ENCODE results near the gene TTC16. TPM values are rescaled to one million over a fixed set of nuclear protein-coding genes. Genes with fewer than 3 reads are reported as not detected.

TTC16 gene
- total and polyA plus RNA-seq, 9 donors = 0.02 to 0.08 (median 0.07) TPM; not detected in 4

DNA sequence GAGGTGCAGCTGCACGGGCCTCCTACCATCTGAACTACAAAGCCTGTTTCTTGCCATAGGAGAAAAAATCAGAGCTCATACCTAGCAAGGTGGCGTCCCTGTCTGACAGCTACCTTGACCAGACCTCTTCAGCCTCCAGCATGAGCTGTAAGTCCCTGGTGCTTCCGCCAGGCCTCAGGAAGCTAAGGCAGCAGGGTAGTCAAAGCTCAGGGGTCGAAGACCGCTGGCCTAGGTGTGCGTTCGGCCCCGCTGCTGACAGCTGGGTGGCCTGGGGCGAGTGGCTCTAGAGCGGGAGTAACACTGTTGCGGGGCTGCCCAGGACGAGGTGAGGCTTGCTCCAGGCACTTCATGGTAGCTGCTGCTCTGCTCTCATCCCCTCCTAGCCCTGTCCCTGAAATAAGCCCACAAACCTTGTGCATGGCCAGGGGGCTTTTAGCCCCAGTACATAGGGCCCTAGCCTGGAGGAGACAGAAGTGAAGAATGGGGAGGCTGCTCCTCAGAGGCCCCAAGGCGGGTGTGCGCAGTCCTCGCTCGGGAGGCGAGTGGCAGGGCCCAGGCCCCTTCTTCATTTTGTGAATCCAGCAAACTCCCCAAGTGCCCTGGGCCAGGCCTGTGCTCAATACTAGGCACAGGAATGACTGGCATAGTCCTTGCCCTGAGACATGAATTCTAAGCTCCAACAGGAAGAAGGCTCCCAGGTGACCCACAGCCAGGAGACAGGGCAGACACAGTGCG is 13.8 kb downstream of the TTC16 start:
- no peak for DNase-seq
- no peaks in the 10 kb centered on the region for H3K9me3 ChIP-seq (replicated peaks; ENCODE audit: control insufficient read depth, low read depth, low read length)
- H3K4me3 ChIP-seq (ENCODE audit: low read length) = no peak overlapping the region
- H3K27me3 ChIP-seq (ENCODE audit: control insufficient read depth, insufficient read depth, low read length) = no peaks in the 10 kb centered on the region
- H3K36me3 ChIP-seq (ENCODE audit: control insufficient read depth, insufficient read depth, low read length) = peaks cover 31% of the 10 kb centered on the region
- no peak overlapping the region for H3K27ac ChIP-seq (ENCODE audit: low read length)
- 80% methylated on average over 14 of the region's 18 CpGs for WGBS (ENCODE audit: insufficient coverage)
- H3K4me1 ChIP-seq (ENCODE audit: control insufficient read depth, insufficient read depth, low read length) = peaks cover 9% of the 10 kb centered on the region

DNA sequence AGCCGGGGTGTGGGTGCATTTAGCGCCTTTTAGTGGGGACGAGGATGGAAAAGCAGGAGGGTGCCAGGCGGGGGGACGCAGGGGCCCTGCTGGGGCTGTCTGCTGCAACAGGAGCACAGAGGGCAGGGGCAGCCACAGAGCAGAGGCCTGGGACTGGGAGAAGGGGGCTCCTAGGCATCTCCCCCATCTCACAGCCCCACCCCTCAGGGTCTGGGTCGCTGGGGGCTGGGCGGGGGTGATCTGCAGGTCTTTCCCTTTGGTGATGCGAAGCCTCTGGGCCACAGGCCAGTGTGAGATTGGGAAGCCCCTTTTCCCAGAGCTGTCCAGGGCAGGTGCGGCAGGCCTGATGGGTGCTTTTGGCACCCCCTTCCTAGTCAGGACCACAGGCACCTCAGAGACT is 14.4 kb downstream of the TTC16 start:
- 70% methylated on average over 4 of the region's 9 CpGs for WGBS (ENCODE audit: insufficient coverage)
- Histone ChIP-seq H3K9me3 (replicated peaks; ENCODE audit: control insufficient read depth, low read depth, low read length) (no peaks in the 10 kb centered on the region), H3K4me3 (ENCODE audit: low read length) (no peak overlapping the region), H3K4me1 (ENCODE audit: control insufficient read depth, insufficient read depth, low read length) (peaks cover 8% of the 10 kb centered on the region), H3K27ac (ENCODE audit: low read length) (no peak overlapping the region), H3K36me3 (ENCODE audit: control insufficient read depth, insufficient read depth, low read length) (peaks cover 31% of the 10 kb centered on the region), H3K27me3 (ENCODE audit: control insufficient read depth, insufficient read depth, low read length) (no peaks in the 10 kb centered on the region)
- DNase-seq = no peak

DNA sequence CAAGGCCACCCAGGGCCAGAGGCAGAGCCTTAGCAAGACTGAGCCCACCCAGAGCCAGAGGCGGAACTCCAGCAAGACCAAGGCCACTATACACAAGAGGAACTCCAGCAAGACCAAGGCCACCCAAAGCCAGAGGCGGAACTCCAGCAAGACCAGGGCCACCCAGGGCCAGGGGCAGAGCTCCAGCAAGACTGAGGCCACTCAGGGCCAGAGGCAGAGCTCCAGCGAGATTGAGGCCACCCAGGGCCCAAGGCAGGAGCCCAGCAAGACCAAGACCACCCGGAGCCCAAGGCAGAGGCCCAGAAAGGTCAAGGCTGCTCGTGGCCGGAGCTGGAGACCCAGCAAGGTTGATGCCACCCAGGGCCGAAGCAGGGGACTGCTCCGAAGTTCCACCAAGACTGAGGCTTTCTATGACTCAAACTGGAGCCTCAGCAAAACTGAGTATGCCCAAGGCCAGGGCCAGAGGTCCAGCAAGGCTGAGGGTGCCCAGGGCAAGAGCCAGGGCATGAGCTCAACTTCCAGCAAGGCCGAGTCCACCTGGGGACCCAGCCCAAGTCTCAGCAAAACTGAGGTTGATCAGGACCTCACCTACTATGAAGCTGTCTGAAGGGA is 15.0 kb downstream of the TTC16 start:
- DNase-seq = no peak
- WGBS (ENCODE audit: insufficient coverage) = 83% methylated on average over 9 of the region's 9 CpGs
- Histone ChIP-seq H3K9me3 (replicated peaks; ENCODE audit: control insufficient read depth, low read depth, low read length) (no peaks in the 10 kb centered on the region), H3K4me1 (ENCODE audit: control insufficient read depth, insufficient read depth, low read length) (peaks cover 14% of the 10 kb centered on the region), H3K27ac (ENCODE audit: low read length) (no peak overlapping the region), H3K27me3 (ENCODE audit: control insufficient read depth, insufficient read depth, low read length) (no peaks in the 10 kb centered on the region), H3K4me3 (ENCODE audit: low read length) (no peak overlapping the region), H3K36me3 (ENCODE audit: control insufficient read depth, insufficient read depth, low read length) (peaks cover 31% of the 10 kb centered on the region)

DNA sequence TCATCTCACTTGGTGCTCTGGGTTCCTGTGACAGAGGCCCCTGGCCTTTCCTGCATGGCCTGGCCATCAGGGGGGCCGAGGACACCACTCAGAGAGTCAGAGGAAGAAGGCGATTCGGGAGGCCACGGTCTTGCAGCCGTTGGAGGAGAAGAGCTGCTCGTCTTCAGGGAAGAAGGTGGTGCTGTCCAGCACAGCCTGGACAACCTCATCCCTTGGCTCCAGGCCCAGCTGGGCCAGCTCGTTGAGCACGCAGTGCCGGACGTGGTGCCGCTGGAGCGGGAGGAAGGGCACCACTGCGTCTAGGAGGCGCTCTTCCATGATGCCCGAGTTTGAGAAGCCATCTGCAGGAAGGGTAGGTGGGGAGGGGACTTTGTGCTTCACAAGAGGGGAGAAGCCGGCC is 16.1 kb downstream of the TTC16 start:
- WGBS (ENCODE audit: insufficient coverage) = 70% methylated on average over 16 of the region's 16 CpGs
- no peaks in the 10 kb centered on the region for H3K9me3 ChIP-seq (replicated peaks; ENCODE audit: control insufficient read depth, low read depth, low read length)
- H3K4me3 ChIP-seq (ENCODE audit: low read length) = no peak overlapping the region
- H3K27me3 ChIP-seq (ENCODE audit: control insufficient read depth, insufficient read depth, low read length) = no peaks in the 10 kb centered on the region
- peaks cover 14% of the 10 kb centered on the region for H3K4me1 ChIP-seq (ENCODE audit: control insufficient read depth, insufficient read depth, low read length)
- no peak for DNase-seq
- no peak overlapping the region for H3K27ac ChIP-seq (ENCODE audit: low read length)
- H3K36me3 ChIP-seq (ENCODE audit: control insufficient read depth, insufficient read depth, low read length) = peaks cover 31% of the 10 kb centered on the region

DNA sequence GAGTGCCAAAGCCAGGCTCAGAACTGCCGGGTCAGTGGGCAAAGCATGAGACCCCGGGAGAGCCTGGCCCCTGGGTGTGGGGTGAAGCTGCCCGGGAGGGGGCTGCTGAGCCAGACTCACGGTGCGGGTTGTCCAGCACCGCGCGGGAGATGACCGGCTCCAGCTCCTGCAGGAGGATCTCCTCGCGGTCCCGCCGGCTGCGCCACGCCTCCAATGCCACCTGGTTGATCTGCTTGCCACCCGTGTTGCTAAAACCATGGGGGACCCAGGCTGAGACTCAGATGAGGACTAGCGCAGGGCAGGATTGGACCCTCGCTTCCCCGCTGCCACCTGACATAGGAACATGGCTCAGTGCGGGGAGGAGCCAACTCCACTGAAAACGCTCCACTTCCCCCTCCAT is 16.6 kb downstream of the TTC16 start:
- WGBS (ENCODE audit: insufficient coverage) = 88% methylated on average over 21 of the region's 21 CpGs
- no peaks in the 10 kb centered on the region for H3K27me3 ChIP-seq (ENCODE audit: control insufficient read depth, insufficient read depth, low read length)
- H3K36me3 ChIP-seq (ENCODE audit: control insufficient read depth, insufficient read depth, low read length) = peaks cover 31% of the 10 kb centered on the region

DNA sequence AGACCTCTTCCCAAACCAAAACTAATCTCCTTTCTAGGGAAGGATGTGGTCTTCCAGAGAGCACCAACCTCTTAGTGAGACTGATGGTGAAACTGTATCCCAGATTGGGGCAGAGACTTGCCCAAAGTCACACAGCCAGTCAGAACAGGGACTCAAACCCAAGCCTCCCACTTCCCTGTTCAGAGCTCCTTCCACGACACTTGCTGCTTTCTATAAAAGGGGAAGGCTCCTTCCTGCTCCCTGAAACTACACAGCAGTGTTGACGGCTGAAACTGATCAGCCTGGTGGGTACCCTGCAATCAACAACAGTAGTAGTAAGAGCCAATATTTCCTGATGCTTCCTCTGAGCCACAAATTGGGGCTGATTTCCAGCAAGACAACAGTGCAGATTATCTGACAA is 17.7 kb downstream of the TTC16 start:
- H3K4me1 ChIP-seq (ENCODE audit: control insufficient read depth, insufficient read depth, low read length) = peaks cover 14% of the 10 kb centered on the region
- H3K27ac ChIP-seq (ENCODE audit: low read length) = no peak overlapping the region
- WGBS (ENCODE audit: insufficient coverage) = 100% methylated on average over 1 of the region's 2 CpGs
- no peak overlapping the region for H3K4me3 ChIP-seq (ENCODE audit: low read length)
- H3K36me3 ChIP-seq (ENCODE audit: control insufficient read depth, insufficient read depth, low read length) = peaks cover 34% of the 10 kb centered on the region
- no peak for DNase-seq
- no peaks in the 10 kb centered on the region for H3K9me3 ChIP-seq (replicated peaks; ENCODE audit: control insufficient read depth, low read depth, low read length)
- H3K27me3 ChIP-seq (ENCODE audit: control insufficient read depth, insufficient read depth, low read length) = no peaks in the 10 kb centered on the region

More for the DNA sequence above, 16.6 kb downstream of the TTC16 start:
- Histone ChIP-seq H3K9me3 (replicated peaks; ENCODE audit: control insufficient read depth, low read depth, low read length) (no peaks in the 10 kb centered on the region), H3K4me3 (ENCODE audit: low read length) (no peak overlapping the region), H3K4me1 (ENCODE audit: control insufficient read depth, insufficient read depth, low read length) (peaks cover 14% of the 10 kb centered on the region), H3K27ac (ENCODE audit: low read length) (no peak overlapping the region)
- no peak for DNase-seq

DNA sequence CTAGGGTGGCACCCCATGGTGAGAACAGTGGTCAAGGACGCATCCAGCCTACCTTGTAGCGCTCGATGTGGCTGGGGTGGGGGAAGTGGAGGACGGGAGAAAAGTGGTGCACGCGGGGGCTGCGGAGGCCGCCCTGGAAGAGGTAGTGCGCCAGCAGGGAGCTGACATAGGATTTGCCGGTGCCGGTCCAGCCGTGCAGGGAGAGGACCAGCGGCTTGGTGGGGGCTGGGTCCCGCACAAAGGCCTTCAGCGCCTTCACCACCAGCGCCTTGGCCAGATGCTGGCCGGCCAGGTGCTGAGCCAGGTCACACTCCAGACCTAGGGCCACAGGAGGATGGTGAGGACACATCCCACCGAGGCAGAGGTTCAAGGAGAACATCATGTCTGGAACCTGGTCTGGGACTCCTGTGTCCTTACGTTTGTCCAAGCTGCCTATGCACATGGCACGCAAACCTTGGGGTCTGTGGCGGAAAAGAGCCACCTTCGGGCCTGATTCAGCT is 18.4 kb downstream of the TTC16 start:
- Histone ChIP-seq H3K4me3 (ENCODE audit: low read length) (peak overlapping the region; percentile 71), H3K27me3 (ENCODE audit: control insufficient read depth, insufficient read depth, low read length) (no peaks in the 10 kb centered on the region), H3K36me3 (ENCODE audit: control insufficient read depth, insufficient read depth, low read length) (peaks cover 37% of the 10 kb centered on the region), H3K27ac (ENCODE audit: low read length) (peak overlapping the region; percentile 93), H3K4me1 (ENCODE audit: control insufficient read depth, insufficient read depth, low read length) (peaks cover 14% of the 10 kb centered on the region), H3K9me3 (replicated peaks; ENCODE audit: control insufficient read depth, low read depth, low read length) (no peaks in the 10 kb centered on the region)
- WGBS (ENCODE audit: insufficient coverage) = 34% methylated on average over 22 of the region's 22 CpGs
- DNase-seq = no peak

DNA sequence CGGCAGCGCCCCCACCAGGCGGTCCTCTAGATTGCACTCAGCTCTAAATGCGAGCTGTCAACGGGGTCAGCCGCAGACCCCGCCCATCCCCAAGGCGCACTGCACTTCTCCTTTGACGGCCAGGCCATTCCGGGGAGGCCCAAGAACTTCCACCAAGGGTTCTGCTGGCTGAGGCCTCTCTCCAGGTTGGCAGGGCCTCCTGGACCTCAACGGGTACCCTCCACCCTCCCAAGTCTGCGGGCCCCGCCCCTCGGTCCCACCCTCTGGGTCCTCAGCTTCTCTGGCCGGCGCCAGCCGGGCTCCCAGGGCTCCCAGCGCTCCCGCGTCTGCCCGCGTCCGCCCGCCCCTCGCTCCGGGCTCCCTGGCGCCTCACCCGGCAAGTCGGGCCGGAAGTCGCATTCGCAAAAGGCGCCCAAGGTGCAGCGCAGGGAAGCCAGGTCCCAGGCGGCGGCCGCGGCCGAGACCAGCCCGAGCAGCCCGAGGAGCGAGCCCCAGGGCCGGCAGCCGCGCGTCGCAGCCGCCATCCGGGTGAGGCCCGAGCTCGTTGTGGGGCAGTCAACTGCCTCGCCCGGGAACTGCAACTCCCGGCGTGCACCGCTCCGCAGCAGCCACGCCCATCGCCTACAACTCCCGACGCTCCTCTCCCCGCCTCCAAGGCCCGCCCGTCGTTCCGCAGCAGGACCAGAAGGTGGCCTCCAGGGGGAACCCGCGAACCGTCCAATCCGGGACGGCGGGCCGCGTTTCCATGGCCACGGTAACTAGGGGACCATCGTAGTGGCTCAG is 19.1 kb downstream of the TTC16 start, which contains the start of gene TOR2A:
TOR2A (minus strand) TSS at position 548 of the 783 bp plus-strand sequence; CDS start at position 524, 24 bp downstream.
- Histone ChIP-seq H3K27me3 (ENCODE audit: control insufficient read depth, insufficient read depth, low read length) (no peaks in the 10 kb centered on the region), H3K27ac (ENCODE audit: low read length) (peak within 1 kb of the TSS; percentile 94), H3K4me3 (ENCODE audit: low read length) (peak within 1 kb of the TSS; percentile 71), H3K36me3 (ENCODE audit: control insufficient read depth, insufficient read depth, low read length) (peaks cover 41% of the 10 kb centered on the region), H3K9me3 (replicated peaks; ENCODE audit: control insufficient read depth, low read depth, low read length) (no peaks in the 10 kb centered on the region), H3K4me1 (ENCODE audit: control insufficient read depth, insufficient read depth, low read length) (peaks cover 14% of the 10 kb centered on the region)
- DNase-seq = peak; percentile 99
- under 1% methylated on average over 76 of the region's 76 CpGs for WGBS (ENCODE audit: insufficient coverage)

GRCh38 chr9:127735530-127736185 is 19.8 kb downstream of the TTC16 start:
- peak overlapping the region; percentile 94 for H3K27ac ChIP-seq (ENCODE audit: low read length)
- H3K4me1 ChIP-seq (ENCODE audit: control insufficient read depth, insufficient read depth, low read length) = peaks cover 14% of the 10 kb centered on the region
- WGBS (ENCODE audit: insufficient coverage) = 38% methylated on average over 10 of the region's 15 CpGs
- no peak overlapping the region for H3K4me3 ChIP-seq (ENCODE audit: low read length)
- no peak for DNase-seq
- H3K36me3 ChIP-seq (ENCODE audit: control insufficient read depth, insufficient read depth, low read length) = peaks cover 42% of the 10 kb centered on the region
- no peaks in the 10 kb centered on the region for H3K27me3 ChIP-seq (ENCODE audit: control insufficient read depth, insufficient read depth, low read length)
- no peaks in the 10 kb centered on the region for H3K9me3 ChIP-seq (replicated peaks; ENCODE audit: control insufficient read depth, low read depth, low read length)

All from muscle of leg (tissue), 11 donors.